ENCODE data around the gene SPATA18. TPM values are rescaled to one million over a fixed set of nuclear protein-coding genes. Genes with fewer than 3 reads are reported as not detected.

The SPATA18 gene
- total and polyA plus RNA-seq, 2 of the 8 experiments (the other 6 are each of a cell fraction or from before 2014, with no cell fraction given) = 1.4 to 2.4 TPM

- Histone ChIP-seq H3K9me3 (ENCODE audit: insufficient read depth in 2 of 2, low read depth in 1 of 2, low read length in 1 of 2) (peaks cover 0 to 3% of the 10 kb centered on the region in 2 experiments; a peak in 1 of 4 replicates), H3K79me1 (ENCODE audit: low read depth, low read length) (no peaks in the 10 kb centered on the region), H2BK12ac (ENCODE audit: low read depth, low read length) (no peak overlapping the region), H3K56ac (replicated peaks; ENCODE audit: insufficient read length, low read depth, low read length) (no peak overlapping the region), H4K5ac (ENCODE audit: insufficient read length, low read depth, low read length) (no peak overlapping the region), H2BK5ac (ENCODE audit: low read depth, low read length) (no peak overlapping the region), H2AK5ac (ENCODE audit: low read depth, low read length) (no peak overlapping the region), H2BK15ac (ENCODE audit: low read length) (no peak overlapping the region), H3K23ac (ENCODE audit: insufficient read length) (no peak overlapping the region), H2AFZ (ENCODE audit: low read length) (no peak overlapping the region), H4K8ac (ENCODE audit: extremely low read depth, insufficient read depth, low read length) (no peak overlapping the region), H4K20me1 (replicated peaks in 1 of 2; ENCODE audit: control insufficient read depth in 1 of 2, insufficient read depth in 2 of 2, low read length in 2 of 2) (no peaks in the 10 kb centered on the region), H2BK20ac (ENCODE audit: low read length) (no peak overlapping the region), H3K36me3 (ENCODE audit: control insufficient read depth in 2 of 4, insufficient read depth in 4 of 4, low read length in 3 of 4) (no peaks in the 10 kb centered on the region), H3K9ac (replicated peaks in 1 of 4; ENCODE audit: extremely low read depth in 1 of 4, low read depth in 3 of 4, low read length in 3 of 4) (no peak overlapping the region), H3K23me2 (ENCODE audit: low read depth, low read length) (no peaks in the 10 kb centered on the region), H3K14ac (ENCODE audit: insufficient read length) (no peak overlapping the region), H3K18ac (ENCODE audit: extremely low read depth, low read length) (no peak overlapping the region), H3K4ac (replicated peaks; ENCODE audit: insufficient read length, low read depth, low read length) (no peak overlapping the region), H4K91ac (replicated peaks; ENCODE audit: insufficient read length, low read length) (no peak overlapping the region), H3K79me2 (ENCODE audit: control insufficient read depth in 1 of 2, insufficient read depth in 2 of 2, low read length in 2 of 2) (no peaks in the 10 kb centered on the region), H3K4me3 (ENCODE audit: extremely low read depth in 1 of 4, insufficient read depth in 2 of 4, low read depth in 3 of 4, low read length in 4 of 4) (no peak overlapping the region), H3K27me3 (replicated peaks in 1 of 4; ENCODE audit: control insufficient read depth in 3 of 4, extremely low read depth in 1 of 4, insufficient read depth in 3 of 4, low read length in 3 of 4) (no peaks in the 10 kb centered on the region; a peak in 1 of 7 replicates), H3K4me1 (replicated peaks in 1 of 4; ENCODE audit: control insufficient read depth in 3 of 4, insufficient read depth in 4 of 4, low read length in 3 of 4) (no peaks in the 10 kb centered on the region), H2BK120ac (replicated peaks; ENCODE audit: low read depth, low read length) (no peak overlapping the region), H3K27ac (ENCODE audit: low read depth, low read length) (no peak overlapping the region), H3K4me2 (ENCODE audit: insufficient read depth in 1 of 2, low read depth in 2 of 2, low read length in 2 of 2) (no peak overlapping the region)
- no peak for DNase-seq (ENCODE audit: low read depth in 1 of 2, low spot score in 2 of 2)
- ChIA-PET POLR2A (ENCODE audit: partially characterized antibody) (no interaction called here), CTCF (ENCODE audit: partially characterized antibody) (interaction anchor here (0.7 kb wide), 1 partner anchor 12 kb away, joined by 3 read pairs; no protein-coding TSS in a partner anchor)
- FAIRE-seq = no peak
- WGBS, 2 experiments (ENCODE audit: extremely low coverage in 1 of 2, insufficient coverage in 1 of 2, insufficient read length in 1 of 2, insufficient replicate concordance in 2 of 2, low coverage in 1 of 2, low lambda C conversion rate in 2 of 2, missing lambda C conversion rate in 1 of 2) = 90% methylated on average over 1 of the region's 1 CpG; no CpG with 5 or more reads in 1 of the 2 experiments
- TF ChIP-seq POLR2A (IDR thresholded peaks at IDR 0.05; ENCODE audit: control extremely low read depth in 1 of 2, low read depth in 2 of 2, low read length in 2 of 2) (no peak), EZH2 (IDR thresholded peaks at IDR 0.05; ENCODE audit: low read depth, low read length, severe bottlenecking) (no peak), KDM1A (IDR thresholded peaks at IDR 0.05; ENCODE audit: borderline replicate concordance, low read length) (no peak)
- TF ChIP-seq, protein P1, sequence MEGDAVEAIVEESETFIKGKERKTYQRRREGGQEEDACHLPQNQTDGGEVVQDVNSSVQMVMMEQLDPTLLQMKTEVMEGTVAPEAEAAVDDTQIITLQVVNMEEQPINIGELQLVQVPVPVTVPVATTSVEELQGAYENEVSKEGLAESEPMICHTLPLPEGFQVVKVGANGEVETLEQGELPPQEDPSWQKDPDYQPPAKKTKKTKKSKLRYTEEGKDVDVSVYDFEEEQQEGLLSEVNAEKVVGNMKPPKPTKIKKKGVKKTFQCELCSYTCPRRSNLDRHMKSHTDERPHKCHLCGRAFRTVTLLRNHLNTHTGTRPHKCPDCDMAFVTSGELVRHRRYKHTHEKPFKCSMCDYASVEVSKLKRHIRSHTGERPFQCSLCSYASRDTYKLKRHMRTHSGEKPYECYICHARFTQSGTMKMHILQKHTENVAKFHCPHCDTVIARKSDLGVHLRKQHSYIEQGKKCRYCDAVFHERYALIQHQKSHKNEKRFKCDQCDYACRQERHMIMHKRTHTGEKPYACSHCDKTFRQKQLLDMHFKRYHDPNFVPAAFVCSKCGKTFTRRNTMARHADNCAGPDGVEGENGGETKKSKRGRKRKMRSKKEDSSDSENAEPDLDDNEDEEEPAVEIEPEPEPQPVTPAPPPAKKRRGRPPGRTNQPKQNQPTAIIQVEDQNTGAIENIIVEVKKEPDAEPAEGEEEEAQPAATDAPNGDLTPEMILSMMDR (IDR thresholded peaks at IDR 0.05; ENCODE audit: control extremely low read depth in 1 of 3, insufficient read depth in 1 of 3, low read depth in 1 of 3, low read length in 3 of 3) = no peak
These were observed 6.1 kb upstream of the SPATA18 start for GRCh38 chr4:52045028-52045427.

Measured in H1 (cell line).